ENCODE measurements around the gene PUSL1. TPM values are rescaled to one million over a fixed set of nuclear protein-coding genes. Genes with fewer than 3 reads are reported as not detected.

The PUSL1 gene
- total RNA-seq, 1 donor from 2014 or later, result 10.4 TPM

- Histone ChIP-seq H3K4me1 (peaks cover 53% of the 10 kb centered on the region), H3K9me3 (replicated peaks) (no peaks in the 10 kb centered on the region), H3K4me3 (peak overlapping the region; percentile 81), H3K27ac (replicated peaks) (peak overlapping the region; percentile 99), H3K36me3 (no peaks in the 10 kb centered on the region), H3K27me3 (ENCODE audit: low read depth) (no peaks in the 10 kb centered on the region)
- DNase-seq, result no peak
- TF ChIP-seq, protein P1, sequence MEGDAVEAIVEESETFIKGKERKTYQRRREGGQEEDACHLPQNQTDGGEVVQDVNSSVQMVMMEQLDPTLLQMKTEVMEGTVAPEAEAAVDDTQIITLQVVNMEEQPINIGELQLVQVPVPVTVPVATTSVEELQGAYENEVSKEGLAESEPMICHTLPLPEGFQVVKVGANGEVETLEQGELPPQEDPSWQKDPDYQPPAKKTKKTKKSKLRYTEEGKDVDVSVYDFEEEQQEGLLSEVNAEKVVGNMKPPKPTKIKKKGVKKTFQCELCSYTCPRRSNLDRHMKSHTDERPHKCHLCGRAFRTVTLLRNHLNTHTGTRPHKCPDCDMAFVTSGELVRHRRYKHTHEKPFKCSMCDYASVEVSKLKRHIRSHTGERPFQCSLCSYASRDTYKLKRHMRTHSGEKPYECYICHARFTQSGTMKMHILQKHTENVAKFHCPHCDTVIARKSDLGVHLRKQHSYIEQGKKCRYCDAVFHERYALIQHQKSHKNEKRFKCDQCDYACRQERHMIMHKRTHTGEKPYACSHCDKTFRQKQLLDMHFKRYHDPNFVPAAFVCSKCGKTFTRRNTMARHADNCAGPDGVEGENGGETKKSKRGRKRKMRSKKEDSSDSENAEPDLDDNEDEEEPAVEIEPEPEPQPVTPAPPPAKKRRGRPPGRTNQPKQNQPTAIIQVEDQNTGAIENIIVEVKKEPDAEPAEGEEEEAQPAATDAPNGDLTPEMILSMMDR (IDR thresholded peaks at IDR 0.05; ENCODE audit: borderline replicate concordance), result no peak
- intact Hi-C loops (cut with micrococcal nuclease), result no loop called here
These were observed 4.7 kb upstream of the PUSL1 start for GRCh38 chr1:1303736-1304135.

DNA sequence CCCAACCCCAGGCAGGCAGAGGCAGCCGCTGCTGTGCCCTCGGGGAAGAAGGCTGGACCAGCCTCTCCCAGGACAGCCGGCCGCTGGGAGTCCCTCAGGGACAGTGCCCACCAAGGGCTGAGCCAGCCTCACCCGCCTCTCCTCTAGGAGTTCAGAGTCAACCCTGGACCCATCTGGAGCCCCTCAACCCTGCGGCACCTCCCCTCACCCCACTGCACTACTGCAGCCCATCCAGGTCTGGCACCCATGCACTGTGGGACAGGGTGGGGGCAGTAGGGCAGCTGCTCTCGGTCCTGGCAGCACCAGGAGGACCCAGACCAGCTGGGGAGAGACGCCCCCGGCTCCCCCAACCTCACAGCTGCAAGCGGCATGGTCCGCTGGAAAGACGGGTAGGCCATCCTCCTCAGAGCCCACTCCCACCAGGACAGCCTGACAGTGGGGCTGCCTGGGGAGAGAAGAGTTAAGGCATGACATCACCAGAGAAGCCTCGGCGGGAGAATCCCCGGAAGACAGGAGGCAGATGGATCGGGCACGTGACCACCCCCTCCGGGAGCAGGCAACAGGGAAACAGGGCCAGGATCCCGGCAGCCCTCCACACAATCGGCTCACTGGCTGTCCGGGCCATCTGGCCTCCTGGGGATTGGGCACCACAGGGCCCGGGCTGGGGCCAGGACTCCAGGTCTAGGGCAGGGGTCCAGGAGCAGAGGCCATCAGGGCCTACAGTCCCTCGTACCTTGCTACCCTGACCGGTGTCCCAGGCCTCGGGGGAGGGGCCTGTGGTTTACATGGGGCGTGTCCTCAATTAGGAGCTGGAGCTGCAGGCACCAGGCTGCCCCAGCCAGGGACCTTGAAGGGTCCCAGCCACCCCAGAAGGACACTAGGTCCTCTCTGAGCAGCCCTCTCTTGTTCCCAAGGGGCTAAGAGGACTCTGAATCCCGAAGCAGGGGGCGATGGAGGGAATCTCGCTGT, 3.8 kb upstream of the PUSL1 start:
- TF ChIP-seq, protein P1 (IDR thresholded peaks at IDR 0.05; ENCODE audit: borderline replicate concordance), result no peak
- peak overlapping the region; percentile 99 for H3K27ac ChIP-seq (replicated peaks)
- no peaks in the 10 kb centered on the region for H3K9me3 ChIP-seq (replicated peaks)
- H3K36me3 ChIP-seq, result peaks cover under 1% of the 10 kb centered on the region
- H3K4me1 ChIP-seq, result peaks cover 57% of the 10 kb centered on the region
- H3K27me3 ChIP-seq (ENCODE audit: low read depth), result no peaks in the 10 kb centered on the region
- peak; percentile 80 for DNase-seq
- intact Hi-C loops (cut with micrococcal nuclease), result no loop called here
- peak overlapping the region; percentile 81 for H3K4me3 ChIP-seq

DNA sequence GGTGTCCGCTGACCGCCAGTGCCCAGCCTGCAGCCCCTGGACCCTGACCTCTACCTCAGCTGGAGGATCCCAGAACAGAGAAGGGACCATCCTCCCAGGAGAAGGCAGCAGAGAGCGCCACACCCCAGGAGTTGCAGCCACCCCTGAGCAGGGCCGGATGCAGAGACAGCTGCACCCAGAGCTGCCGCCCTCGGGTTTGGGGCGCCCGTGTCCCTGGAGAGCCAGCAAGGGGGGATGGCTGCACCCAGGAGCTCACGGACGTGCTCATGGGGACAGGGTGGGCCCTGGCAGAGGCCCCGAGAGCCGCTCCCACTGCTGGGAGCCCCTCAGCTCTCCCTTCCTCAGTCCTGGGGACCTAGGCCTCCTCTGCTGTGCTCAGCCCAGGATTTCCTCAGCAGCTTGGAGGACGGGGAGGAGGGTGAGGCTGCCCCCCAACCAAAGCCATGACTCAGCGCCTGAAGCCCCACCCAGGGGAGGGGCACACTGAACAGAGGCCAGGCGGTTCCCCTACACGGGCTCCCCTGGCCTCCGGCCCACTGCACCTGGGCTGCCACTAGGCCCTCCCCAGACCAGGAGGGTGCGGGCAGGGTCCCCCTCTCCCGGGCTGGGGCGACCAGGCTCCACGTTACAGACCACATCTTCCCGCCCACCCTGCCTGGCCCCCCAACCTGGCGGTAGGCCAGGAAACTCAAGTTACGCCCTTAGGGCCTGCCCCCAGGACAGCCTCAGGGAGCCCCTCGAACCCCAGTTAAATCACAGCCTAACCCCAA, 2.9 kb upstream of the PUSL1 start:
- intact Hi-C loops (cut with micrococcal nuclease), result no loop called here
- peak; percentile 75 for DNase-seq
- Histone ChIP-seq H3K9me3 (replicated peaks) (no peaks in the 10 kb centered on the region), H3K4me3 (peak overlapping the region; percentile 81), H3K4me1 (peaks cover 61% of the 10 kb centered on the region), H3K36me3 (peaks cover 9% of the 10 kb centered on the region), H3K27ac (replicated peaks) (peak overlapping the region; percentile 99), H3K27me3 (ENCODE audit: low read depth) (no peaks in the 10 kb centered on the region)
- TF ChIP-seq, protein P1 (IDR thresholded peaks at IDR 0.05; ENCODE audit: borderline replicate concordance), result no peak

GRCh38 chr1:1306070-1306660, 2.2 kb upstream of the PUSL1 start:
- Histone ChIP-seq H3K4me1 (peaks cover 61% of the 10 kb centered on the region), H3K4me3 (peak overlapping the region; percentile 81), H3K36me3 (peaks cover 14% of the 10 kb centered on the region), H3K9me3 (replicated peaks) (no peaks in the 10 kb centered on the region), H3K27me3 (ENCODE audit: low read depth) (no peaks in the 10 kb centered on the region), H3K27ac (replicated peaks) (peak overlapping the region; percentile 99)
- TF ChIP-seq, protein P1 (IDR thresholded peaks at IDR 0.05; ENCODE audit: borderline replicate concordance), result no peak
- no peak for DNase-seq
- intact Hi-C loops (cut with micrococcal nuclease), result no loop called here

DNA sequence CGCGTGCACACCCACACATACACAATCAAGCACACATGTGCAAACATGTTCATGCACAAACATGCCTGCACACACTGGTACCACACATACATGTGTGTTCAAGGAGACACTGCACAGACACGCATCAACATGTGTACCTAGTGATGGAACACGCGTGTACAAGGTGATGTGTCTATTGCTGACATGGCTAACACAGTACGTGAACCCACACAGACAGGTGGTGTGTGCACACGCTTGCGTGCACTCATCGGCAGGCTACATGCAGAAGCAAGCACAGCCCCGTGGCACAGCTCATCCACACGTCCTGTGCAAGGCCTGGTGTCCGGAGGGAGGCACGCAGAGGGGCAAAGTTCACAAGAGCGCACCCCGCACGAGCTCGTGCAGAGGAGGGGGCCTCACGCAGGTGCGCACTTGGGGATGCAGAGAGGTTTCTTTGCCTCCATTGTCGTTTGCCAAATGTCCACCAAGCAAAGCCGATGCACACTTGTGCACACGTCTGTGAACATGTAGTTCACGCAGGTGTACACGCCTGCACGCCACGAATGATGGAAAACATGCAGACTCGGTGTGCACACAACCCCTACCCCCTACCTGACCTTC, 1.6 kb upstream of the PUSL1 start:
- Histone ChIP-seq H3K27me3 (ENCODE audit: low read depth) (no peaks in the 10 kb centered on the region), H3K9me3 (replicated peaks) (no peaks in the 10 kb centered on the region), H3K27ac (replicated peaks) (peak overlapping the region; percentile 99), H3K4me1 (peaks cover 61% of the 10 kb centered on the region), H3K4me3 (peak overlapping the region; percentile 81), H3K36me3 (peaks cover 20% of the 10 kb centered on the region)
- no peak for DNase-seq
- TF ChIP-seq, protein P1 (IDR thresholded peaks at IDR 0.05; ENCODE audit: borderline replicate concordance), result no peak
- intact Hi-C loops (cut with micrococcal nuclease), result no loop called here

Data from left ventricle myocardium inferior (tissue), 1 donor.